ENCODE results near the gene ABHD11.

Gene ABHD11

DNA sequence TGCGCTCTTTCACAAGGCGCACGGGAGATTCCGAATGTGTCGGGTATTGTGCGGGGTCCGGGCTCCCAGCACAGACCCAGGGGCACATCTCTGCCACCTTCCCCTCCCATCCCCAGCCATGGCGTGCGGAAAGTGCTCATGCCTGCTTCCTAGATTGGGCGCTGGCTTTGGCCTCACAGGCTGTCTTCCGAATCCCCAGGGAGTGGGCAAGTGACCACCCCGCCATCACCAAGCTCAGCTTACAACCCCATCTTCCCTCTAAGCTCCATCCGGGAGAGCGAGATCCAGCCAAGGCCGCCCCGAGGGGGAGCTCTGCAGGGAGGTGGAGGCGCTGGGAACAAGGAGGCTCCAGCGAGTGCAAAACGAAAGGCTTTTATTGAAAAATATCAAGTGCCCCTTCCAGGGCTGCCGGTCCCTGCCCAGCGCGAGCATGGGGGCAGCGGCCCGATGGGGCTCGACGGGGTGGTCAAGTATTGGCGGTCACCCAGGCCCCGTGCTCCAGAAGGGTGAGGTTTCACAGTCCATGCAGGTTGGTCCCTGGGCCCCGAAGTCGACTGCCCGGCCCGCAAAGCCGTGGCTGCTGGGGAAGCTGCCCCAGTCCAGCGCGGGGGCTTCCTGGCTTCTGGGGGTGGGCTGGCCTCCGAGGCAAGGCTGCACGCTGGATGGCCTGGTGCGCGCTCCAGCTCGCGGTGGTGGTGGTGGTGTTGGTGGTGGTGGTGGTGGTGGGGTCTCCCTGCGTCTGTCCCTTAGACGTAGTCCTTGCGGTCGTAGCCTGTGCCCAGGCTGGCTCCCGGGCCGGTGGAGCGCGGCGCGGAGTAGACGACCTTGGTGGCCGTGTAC lies 30.3 kb upstream of the ABHD11 start:
- H3K36me3 ChIP-seq (ENCODE audit: control insufficient read depth, insufficient read depth, low read length) = peaks cover 3% of the 10 kb centered on the region
- no peaks in the 10 kb centered on the region for H3K4me1 ChIP-seq (ENCODE audit: control insufficient read depth, insufficient read depth, low read length)
- peaks cover 11% of the 10 kb centered on the region for H3K27me3 ChIP-seq (ENCODE audit: control insufficient read depth, insufficient read depth, low read length)
- peak overlapping the region; percentile 51 for H3K27ac ChIP-seq (ENCODE audit: low read depth, low read length)
- H3K9ac ChIP-seq (ENCODE audit: low read length) = peak overlapping the region; percentile 77
- H3K4me3 ChIP-seq (ENCODE audit: low read length) = peak overlapping the region; percentile 70

GRCh38 chr7:73766556-73767229 lies 28.1 kb upstream of the ABHD11 start:
- peaks cover 11% of the 10 kb centered on the region for H3K27me3 ChIP-seq (ENCODE audit: control insufficient read depth, insufficient read depth, low read length)
- no peak overlapping the region for H3K27ac ChIP-seq (ENCODE audit: low read depth, low read length)
- H3K4me1 ChIP-seq (ENCODE audit: control insufficient read depth, insufficient read depth, low read length) = no peaks in the 10 kb centered on the region
- H3K4me3 ChIP-seq (ENCODE audit: low read length) = no peak overlapping the region
- H3K9ac ChIP-seq (ENCODE audit: low read length) = no peak overlapping the region
- H3K36me3 ChIP-seq (ENCODE audit: control insufficient read depth, insufficient read depth, low read length) = peaks cover 3% of the 10 kb centered on the region

GRCh38 chr7:73762659-73762999 lies 24.0 kb upstream of the ABHD11 start:
- Histone ChIP-seq H3K4me1 (ENCODE audit: control insufficient read depth, insufficient read depth, low read length) (no peaks in the 10 kb centered on the region), H3K36me3 (ENCODE audit: control insufficient read depth, insufficient read depth, low read length) (no peaks in the 10 kb centered on the region), H3K4me3 (ENCODE audit: low read length) (no peak overlapping the region), H3K27me3 (ENCODE audit: control insufficient read depth, insufficient read depth, low read length) (no peaks in the 10 kb centered on the region), H3K9ac (ENCODE audit: low read length) (no peak overlapping the region), H3K27ac (ENCODE audit: low read depth, low read length) (no peak overlapping the region)

DNA sequence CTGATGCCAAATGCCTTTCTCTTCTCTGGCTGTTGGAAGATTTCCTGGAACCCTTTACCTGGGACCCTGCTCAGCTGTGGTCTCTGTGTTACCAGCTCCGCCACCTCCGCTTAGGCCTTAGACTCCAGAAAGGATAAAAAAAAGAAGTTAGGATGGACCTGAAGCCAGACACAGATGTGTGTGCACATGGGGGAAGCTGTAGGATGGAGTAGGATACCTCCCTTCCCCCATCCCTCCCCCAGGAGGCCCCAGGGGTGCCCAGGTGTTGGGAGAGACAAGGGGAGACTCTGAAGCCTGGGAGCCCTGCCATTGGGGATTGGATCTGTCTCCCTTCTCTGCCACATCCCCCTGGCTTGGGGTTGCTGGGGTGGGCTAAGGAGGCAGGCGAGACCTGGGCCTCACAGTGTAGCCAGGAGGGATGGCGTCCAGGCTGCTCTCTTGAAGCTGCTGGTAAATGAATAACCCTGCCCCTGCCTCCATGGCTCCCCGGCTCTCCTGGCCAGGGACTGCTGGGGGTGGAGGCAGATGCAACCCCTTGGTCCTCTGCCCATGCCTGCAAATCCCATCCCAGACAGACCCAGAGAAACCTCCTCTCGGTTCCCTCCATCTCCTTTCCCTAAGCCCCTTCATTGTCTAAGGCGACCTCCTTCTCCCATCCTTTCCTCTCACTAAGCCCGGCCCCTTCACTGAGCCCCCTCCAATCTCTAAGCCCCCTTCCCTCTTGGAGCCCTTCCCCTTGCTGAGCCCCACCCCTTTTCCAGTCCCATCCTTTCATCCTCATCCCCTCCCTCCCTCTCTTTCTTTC lies 23.5 kb upstream of the ABHD11 start:
- Histone ChIP-seq H3K4me3 (ENCODE audit: low read length) (no peak overlapping the region), H3K36me3 (ENCODE audit: control insufficient read depth, insufficient read depth, low read length) (no peaks in the 10 kb centered on the region), H3K9ac (ENCODE audit: low read length) (no peak overlapping the region), H3K4me1 (ENCODE audit: control insufficient read depth, insufficient read depth, low read length) (no peaks in the 10 kb centered on the region), H3K27ac (ENCODE audit: low read depth, low read length) (no peak overlapping the region), H3K27me3 (ENCODE audit: control insufficient read depth, insufficient read depth, low read length) (no peaks in the 10 kb centered on the region)

GRCh38 chr7:73758581-73759138 lies 20.1 kb upstream of the ABHD11 start:
- no peaks in the 10 kb centered on the region for H3K27me3 ChIP-seq (ENCODE audit: control insufficient read depth, insufficient read depth, low read length)
- no peak overlapping the region for H3K9ac ChIP-seq (ENCODE audit: low read length)
- no peak overlapping the region for H3K27ac ChIP-seq (ENCODE audit: low read depth, low read length)

DNA sequence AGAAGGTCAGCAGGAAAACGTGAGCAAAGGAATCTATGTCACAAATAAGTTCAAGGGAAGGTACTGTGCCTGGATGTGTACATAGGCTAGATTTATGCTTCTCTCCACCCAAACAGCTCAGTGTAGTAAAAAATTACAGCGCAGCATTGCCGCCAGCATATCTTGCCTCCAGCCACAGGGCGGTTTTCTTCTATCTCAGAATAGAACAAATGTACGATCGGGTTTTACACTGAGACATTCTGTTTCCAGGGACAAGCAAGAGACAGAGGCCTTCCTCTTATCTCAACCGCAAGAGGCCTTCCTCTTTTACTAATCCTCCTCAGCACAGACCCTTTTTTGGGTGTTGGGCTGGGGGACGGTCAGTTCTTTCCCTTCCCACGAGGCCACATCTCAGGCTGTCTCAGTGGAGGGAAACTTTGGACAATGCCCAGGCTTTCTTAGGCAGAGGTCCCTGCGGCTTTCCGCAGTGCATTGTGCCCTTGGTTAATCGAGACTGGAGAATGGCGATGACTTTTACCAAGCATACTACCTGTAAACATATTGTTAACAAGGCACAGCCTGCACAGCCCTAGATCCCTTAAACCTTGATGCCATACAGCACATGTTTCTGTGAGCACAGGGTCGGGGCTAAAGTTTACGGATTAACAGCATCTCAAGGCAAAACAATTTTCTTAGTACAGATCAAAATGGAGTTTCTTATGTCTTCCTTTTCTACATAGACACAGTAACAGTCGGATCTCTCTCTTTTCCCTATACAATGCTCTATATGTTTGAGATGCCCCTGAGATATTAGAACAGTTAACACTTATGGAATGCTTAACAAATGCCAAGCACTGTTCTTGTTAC lies 11.6 kb upstream of the ABHD11 start:
- Histone ChIP-seq H3K27ac (ENCODE audit: low read depth, low read length) (no peak overlapping the region), H3K36me3 (ENCODE audit: control insufficient read depth, insufficient read depth, low read length) (no peaks in the 10 kb centered on the region), H3K4me3 (ENCODE audit: low read length) (no peak overlapping the region), H3K4me1 (ENCODE audit: control insufficient read depth, insufficient read depth, low read length) (peaks cover 6% of the 10 kb centered on the region), H3K9ac (ENCODE audit: low read length) (no peak overlapping the region), H3K27me3 (ENCODE audit: control insufficient read depth, insufficient read depth, low read length) (no peaks in the 10 kb centered on the region)

More at GRCh38 chr7:73758581-73759138, 20.1 kb upstream of the ABHD11 start:
- Histone ChIP-seq H3K4me1 (ENCODE audit: control insufficient read depth, insufficient read depth, low read length) (no peaks in the 10 kb centered on the region), H3K36me3 (ENCODE audit: control insufficient read depth, insufficient read depth, low read length) (no peaks in the 10 kb centered on the region), H3K4me3 (ENCODE audit: low read length) (no peak overlapping the region)

DNA sequence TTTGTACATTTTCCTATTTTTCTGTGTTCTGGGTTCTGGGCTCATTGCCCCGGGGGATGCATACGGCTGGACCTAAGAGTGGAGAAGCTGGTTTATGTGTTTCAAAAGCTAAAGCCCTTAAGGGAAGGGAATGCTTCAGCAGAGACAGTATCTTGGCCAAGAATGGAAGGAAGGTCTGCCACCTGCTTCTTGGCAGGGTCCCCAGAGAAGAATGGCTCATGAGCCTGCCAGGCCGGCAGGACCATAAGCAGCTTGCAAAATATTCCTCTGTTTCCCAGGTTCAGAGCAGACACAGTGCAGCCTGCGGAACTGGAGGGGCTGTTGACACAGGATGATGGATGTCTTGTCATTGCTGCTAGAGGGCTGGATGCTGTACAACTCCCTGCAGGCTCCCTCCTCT lies 7.8 kb upstream of the ABHD11 start:
- no peak overlapping the region for H3K9ac ChIP-seq (ENCODE audit: low read length)
- H3K27ac ChIP-seq (ENCODE audit: low read depth, low read length) = peak overlapping the region; percentile 30
- H3K4me3 ChIP-seq (ENCODE audit: low read length) = no peak overlapping the region
- H3K27me3 ChIP-seq (ENCODE audit: control insufficient read depth, insufficient read depth, low read length) = no peaks in the 10 kb centered on the region
- no peaks in the 10 kb centered on the region for H3K36me3 ChIP-seq (ENCODE audit: control insufficient read depth, insufficient read depth, low read length)
- peaks cover 6% of the 10 kb centered on the region for H3K4me1 ChIP-seq (ENCODE audit: control insufficient read depth, insufficient read depth, low read length)

DNA sequence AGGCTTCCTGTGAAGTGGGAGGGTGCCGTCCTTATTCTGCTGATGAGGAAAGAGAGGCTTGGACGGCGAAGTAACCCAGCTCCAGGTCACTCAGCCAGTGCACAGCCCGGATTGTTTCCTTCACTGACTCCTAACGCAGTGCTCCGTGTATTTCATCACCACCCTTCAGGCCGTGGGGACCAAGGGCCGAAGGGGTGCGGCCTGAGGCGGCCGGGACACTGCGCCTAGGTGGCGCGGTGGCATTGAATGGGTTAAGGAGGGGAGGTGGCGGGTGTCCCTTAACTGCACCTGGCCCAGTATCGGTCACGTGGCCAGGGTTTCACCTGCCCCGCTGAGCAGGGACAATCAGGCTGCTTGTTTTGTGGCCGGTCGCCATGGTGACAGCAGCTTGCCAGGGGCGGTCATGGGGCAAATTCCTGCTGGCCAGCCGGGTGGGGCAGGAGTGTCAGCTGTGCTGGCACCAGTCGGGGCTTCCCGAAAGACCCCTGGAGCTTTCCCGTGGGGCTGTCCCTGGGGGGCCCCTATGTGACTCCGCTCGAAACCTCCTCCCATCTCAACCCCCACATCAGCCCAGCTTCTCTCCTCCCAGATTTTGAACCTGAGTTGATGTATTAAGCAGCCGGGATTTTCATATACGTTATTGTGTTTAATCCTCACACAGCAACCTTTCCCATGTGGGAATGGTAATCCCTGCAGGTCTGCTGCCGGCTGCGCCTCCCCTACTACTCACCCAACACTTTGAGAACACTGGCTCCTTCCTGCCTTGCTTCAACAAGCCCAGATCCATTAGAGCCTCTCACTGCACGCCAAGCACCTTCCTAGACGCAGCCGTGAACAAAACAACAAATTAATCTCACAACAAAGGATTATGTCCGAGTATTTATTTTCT lies 4.4 kb upstream of the ABHD11 start:
- H3K27me3 ChIP-seq (ENCODE audit: control insufficient read depth, insufficient read depth, low read length) = no peaks in the 10 kb centered on the region
- H3K4me1 ChIP-seq (ENCODE audit: control insufficient read depth, insufficient read depth, low read length) = peaks cover 6% of the 10 kb centered on the region
- no peak overlapping the region for H3K9ac ChIP-seq (ENCODE audit: low read length)
- H3K36me3 ChIP-seq (ENCODE audit: control insufficient read depth, insufficient read depth, low read length) = no peaks in the 10 kb centered on the region
- no peak overlapping the region for H3K4me3 ChIP-seq (ENCODE audit: low read length)
- no peak overlapping the region for H3K27ac ChIP-seq (ENCODE audit: low read depth, low read length)

GRCh38 chr7:73742338-73742752 lies 3.7 kb upstream of the ABHD11 start:
- H3K27ac ChIP-seq (ENCODE audit: low read depth, low read length) = no peak overlapping the region
- peaks cover 3% of the 10 kb centered on the region for H3K36me3 ChIP-seq (ENCODE audit: control insufficient read depth, insufficient read depth, low read length)
- peaks cover 10% of the 10 kb centered on the region for H3K4me1 ChIP-seq (ENCODE audit: control insufficient read depth, insufficient read depth, low read length)
- H3K4me3 ChIP-seq (ENCODE audit: low read length) = no peak overlapping the region
- H3K27me3 ChIP-seq (ENCODE audit: control insufficient read depth, insufficient read depth, low read length) = no peaks in the 10 kb centered on the region
- H3K9ac ChIP-seq (ENCODE audit: low read length) = no peak overlapping the region

- Histone ChIP-seq H3K36me3 (ENCODE audit: control insufficient read depth, insufficient read depth, low read length) (peaks cover 11% of the 10 kb centered on the region), H3K27me3 (ENCODE audit: control insufficient read depth, insufficient read depth, low read length) (no peaks in the 10 kb centered on the region), H3K4me3 (ENCODE audit: low read length) (no peak overlapping the region), H3K9ac (ENCODE audit: low read length) (no peak overlapping the region), H3K4me1 (ENCODE audit: control insufficient read depth, insufficient read depth, low read length) (peaks cover 11% of the 10 kb centered on the region), H3K27ac (ENCODE audit: low read depth, low read length) (no peak overlapping the region)
Observed at GRCh38 chr7:73741600-73741999, 3.0 kb upstream of the ABHD11 start.

DNA sequence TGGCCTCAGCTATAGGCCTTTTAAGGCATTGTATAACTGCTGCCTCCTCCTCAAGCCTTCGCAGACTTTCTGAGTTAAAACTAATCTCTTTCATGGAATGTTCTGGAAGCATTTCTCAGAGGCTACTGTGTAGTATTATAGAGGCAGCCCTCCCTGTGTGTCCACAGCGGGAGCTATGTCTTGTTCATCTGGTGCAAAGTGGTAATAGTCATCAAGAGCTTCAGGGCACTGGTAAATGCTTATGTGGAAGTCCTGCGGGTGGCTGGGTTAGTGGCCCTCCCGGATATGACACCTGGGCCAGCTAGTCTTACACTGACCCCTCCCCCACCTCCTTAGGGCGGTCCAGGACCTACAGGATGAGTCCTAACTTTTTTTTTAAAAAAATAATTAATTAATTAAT lies 2.2 kb upstream of the ABHD11 start:
- H3K36me3 ChIP-seq (ENCODE audit: control insufficient read depth, insufficient read depth, low read length) = peaks cover 15% of the 10 kb centered on the region
- no peak overlapping the region for H3K9ac ChIP-seq (ENCODE audit: low read length)
- H3K4me1 ChIP-seq (ENCODE audit: control insufficient read depth, insufficient read depth, low read length) = peaks cover 5% of the 10 kb centered on the region
- no peak overlapping the region for H3K4me3 ChIP-seq (ENCODE audit: low read length)
- no peaks in the 10 kb centered on the region for H3K27me3 ChIP-seq (ENCODE audit: control insufficient read depth, insufficient read depth, low read length)
- no peak overlapping the region for H3K27ac ChIP-seq (ENCODE audit: low read depth, low read length)

Measured in rectal smooth muscle tissue (tissue), 1 donor.